Measurements from ENCODE around the gene STAT6. TPM values are rescaled to one million over a fixed set of nuclear protein-coding genes. Genes with fewer than 3 reads are reported as not detected.

The STAT6 gene
- total and polyA plus RNA-seq, 2 donors (not counting 1 experiment from before 2014, with no cell fraction given): 103 to 123 TPM

GRCh38 chr12:57109207-57110103 is 1.7 kb downstream of the STAT6 start:
- Histone ChIP-seq H3K27ac (ENCODE audit: insufficient read depth, low read length) (peak overlapping the region; percentile 98), H3K27me3 (ENCODE audit: control insufficient read depth, insufficient read depth, low read length) (no peaks in the 10 kb centered on the region), H3K36me3 (ENCODE audit: control insufficient read depth, insufficient read depth, low read length) (peaks cover 16% of the 10 kb centered on the region), H3K4me3 (replicated peaks in 1 of 4; ENCODE audit: control extremely low read depth in 1 of 4, insufficient read depth in 1 of 4, low read depth in 3 of 4, low read length in 4 of 4) (peak overlapping the region; percentile 77 to 95 (median 86)), H3K4me1 (ENCODE audit: control insufficient read depth, extremely low read depth, insufficient read depth, low read length) (peaks cover 6% of the 10 kb centered on the region), H3K9me3 (ENCODE audit: control insufficient read depth, insufficient read depth, low read depth, low read length) (no peaks in the 10 kb centered on the region), H4K20me1 (ENCODE audit: control insufficient read depth, extremely low read depth, insufficient read depth, low read length) (no peaks in the 10 kb centered on the region), H2AFZ (ENCODE audit: low read length) (no peak overlapping the region), H3K9ac (ENCODE audit: insufficient read depth, low read length) (no peak overlapping the region), H3K4me2 (ENCODE audit: extremely low read depth, insufficient read depth, low read length) (peak overlapping the region; percentile 99), H3K79me2 (ENCODE audit: control insufficient read depth, insufficient read depth, low read length) (peaks cover 21% of the 10 kb centered on the region)
- DNase-seq (ENCODE audit: low read depth in 2 of 2): no peak
- TF ChIP-seq EZH2 (IDR thresholded peaks at IDR 0.05; ENCODE audit: low read length, missing control alignments) (no peak), CTCF (conservative IDR thresholded peaks at IDR 0.05 in 1 of 2, IDR thresholded peaks at IDR 0.05 in 1 of 2; ENCODE audit: low read depth in 1 of 2, low read length in 2 of 2) (no peak)

- H3K4me3 ChIP-seq (replicated peaks in 1 of 4; ENCODE audit: control extremely low read depth in 1 of 4, insufficient read depth in 1 of 4, low read depth in 3 of 4, low read length in 4 of 4): no peak overlapping the region
- H3K27ac ChIP-seq (ENCODE audit: insufficient read depth, low read length): no peak overlapping the region
- H3K4me2 ChIP-seq (ENCODE audit: extremely low read depth, insufficient read depth, low read length): no peak overlapping the region
- H4K20me1 ChIP-seq (ENCODE audit: control insufficient read depth, extremely low read depth, insufficient read depth, low read length): no peaks in the 10 kb centered on the region
- no peak overlapping the region for H2AFZ ChIP-seq (ENCODE audit: low read length)
- no peaks in the 10 kb centered on the region for H3K27me3 ChIP-seq (ENCODE audit: control insufficient read depth, insufficient read depth, low read length)
- peaks cover 4% of the 10 kb centered on the region for H3K4me1 ChIP-seq (ENCODE audit: control insufficient read depth, extremely low read depth, insufficient read depth, low read length)
- H3K79me2 ChIP-seq (ENCODE audit: control insufficient read depth, insufficient read depth, low read length): peaks cover 21% of the 10 kb centered on the region
- no peak overlapping the region for H3K9ac ChIP-seq (ENCODE audit: insufficient read depth, low read length)
- DNase-seq (ENCODE audit: low read depth in 2 of 2): no peak
- peaks cover 19% of the 10 kb centered on the region for H3K36me3 ChIP-seq (ENCODE audit: control insufficient read depth, insufficient read depth, low read length)
- TF ChIP-seq EZH2 (IDR thresholded peaks at IDR 0.05; ENCODE audit: low read length, missing control alignments) (no peak), CTCF (conservative IDR thresholded peaks at IDR 0.05 in 1 of 2, IDR thresholded peaks at IDR 0.05 in 1 of 2; ENCODE audit: low read depth in 1 of 2, low read length in 2 of 2) (no peak)
- H3K9me3 ChIP-seq (ENCODE audit: control insufficient read depth, insufficient read depth, low read depth, low read length): no peaks in the 10 kb centered on the region
Measured at GRCh38 chr12:57107456-57108155, 3.6 kb downstream of the STAT6 start.

GRCh38 chr12:57106021-57106708 is 5.0 kb downstream of the STAT6 start:
- Histone ChIP-seq H3K79me2 (ENCODE audit: control insufficient read depth, insufficient read depth, low read length) (peaks cover 18% of the 10 kb centered on the region), H2AFZ (ENCODE audit: low read length) (no peak overlapping the region), H3K4me3 (replicated peaks in 1 of 4; ENCODE audit: control extremely low read depth in 1 of 4, insufficient read depth in 1 of 4, low read depth in 3 of 4, low read length in 4 of 4) (no peak overlapping the region), H4K20me1 (ENCODE audit: control insufficient read depth, extremely low read depth, insufficient read depth, low read length) (no peaks in the 10 kb centered on the region), H3K4me2 (ENCODE audit: extremely low read depth, insufficient read depth, low read length) (no peak overlapping the region), H3K27ac (ENCODE audit: insufficient read depth, low read length) (no peak overlapping the region), H3K4me1 (ENCODE audit: control insufficient read depth, extremely low read depth, insufficient read depth, low read length) (no peaks in the 10 kb centered on the region), H3K27me3 (ENCODE audit: control insufficient read depth, insufficient read depth, low read length) (no peaks in the 10 kb centered on the region), H3K9me3 (ENCODE audit: control insufficient read depth, insufficient read depth, low read depth, low read length) (no peaks in the 10 kb centered on the region), H3K36me3 (ENCODE audit: control insufficient read depth, insufficient read depth, low read length) (peaks cover 22% of the 10 kb centered on the region), H3K9ac (ENCODE audit: insufficient read depth, low read length) (no peak overlapping the region)
- no peak for DNase-seq (ENCODE audit: low read depth in 2 of 2)
- TF ChIP-seq CTCF (conservative IDR thresholded peaks at IDR 0.05 in 1 of 2, IDR thresholded peaks at IDR 0.05 in 1 of 2; ENCODE audit: low read depth in 1 of 2, low read length in 2 of 2): no peak
- no peak for TF ChIP-seq EZH2 (IDR thresholded peaks at IDR 0.05; ENCODE audit: low read length, missing control alignments)
